Measurements from ENCODE around the gene RARRES2.

The RARRES2 gene

GRCh38 chr7:150376560-150376959 is 35.1 kb upstream of the RARRES2 start:
- DNase-seq = no peak

GRCh38 chr7:150375662-150376521 is 34.5 kb upstream of the RARRES2 start:
- no peak for DNase-seq

- DNase-seq = no peak
Observed at GRCh38 chr7:150374472-150374871, 33.0 kb upstream of the RARRES2 start.

GRCh38 chr7:150374026-150374425 is 32.6 kb upstream of the RARRES2 start:
- no peak for DNase-seq

- no peak for DNase-seq
Observed at GRCh38 chr7:150373049-150373801, 31.8 kb upstream of the RARRES2 start.

- no peak for DNase-seq
Observed at GRCh38 chr7:150372271-150373048, 31.0 kb upstream of the RARRES2 start.

GRCh38 chr7:150371996-150372270 is 30.5 kb upstream of the RARRES2 start:
- DNase-seq = no peak

- DNase-seq = no peak
Observed at GRCh38 chr7:150371131-150371995, 29.9 kb upstream of the RARRES2 start.

- no peak for DNase-seq
Observed at GRCh38 chr7:150370612-150371071, 29.2 kb upstream of the RARRES2 start.

GRCh38 chr7:150369748-150370501 is 28.5 kb upstream of the RARRES2 start:
- DNase-seq = no peak

- DNase-seq = peak; percentile 78
Observed at GRCh38 chr7:150368884-150369747, 27.7 kb upstream of the RARRES2 start.

GRCh38 chr7:150368096-150368883 is 26.9 kb upstream of the RARRES2 start, which contains the start of gene REPIN1:
Gene REPIN1 (plus strand): TSS chr7:150368822. CDS start chr7:150369712, 890 bp downstream.
- DNase-seq = peak; percentile 95

- DNase-seq = peak; percentile 39
Observed at GRCh38 chr7:150367677-150368095, 26.3 kb upstream of the RARRES2 start.

GRCh38 chr7:150365673-150366398 is 24.4 kb upstream of the RARRES2 start:
- DNase-seq = peak; percentile 58

- no peak for DNase-seq
Observed at GRCh38 chr7:150365194-150365593, 23.8 kb upstream of the RARRES2 start.

GRCh38 chr7:150363872-150364271 is 22.4 kb upstream of the RARRES2 start:
- DNase-seq = peak; percentile 60

GRCh38 chr7:150363370-150363769 is 21.9 kb upstream of the RARRES2 start:
- DNase-seq = peak; percentile 88

GRCh38 chr7:150361807-150362621 is 20.6 kb upstream of the RARRES2 start:
- no peak for DNase-seq
